Activated gamma-delta T cell treated with anti-CD3 and anti-CD28 coated beads, Interleukin-2, amount 50 U/mL, for 16 hours (primary cell): ENCODE data around the gene ATAD3C.
"Not testable (repeated sequence)": the region's sequence is repeated elsewhere in the genome, so short reads cannot be mapped to it uniquely, and the experiment has no call there.

Source experiments
- DNase-seq: peaks from one replicate; pipeline ENCODE4 v3.0.0-alpha.2; 2020; ENCODE audit warnings: low read depth

ATAD3C gene, protein sequence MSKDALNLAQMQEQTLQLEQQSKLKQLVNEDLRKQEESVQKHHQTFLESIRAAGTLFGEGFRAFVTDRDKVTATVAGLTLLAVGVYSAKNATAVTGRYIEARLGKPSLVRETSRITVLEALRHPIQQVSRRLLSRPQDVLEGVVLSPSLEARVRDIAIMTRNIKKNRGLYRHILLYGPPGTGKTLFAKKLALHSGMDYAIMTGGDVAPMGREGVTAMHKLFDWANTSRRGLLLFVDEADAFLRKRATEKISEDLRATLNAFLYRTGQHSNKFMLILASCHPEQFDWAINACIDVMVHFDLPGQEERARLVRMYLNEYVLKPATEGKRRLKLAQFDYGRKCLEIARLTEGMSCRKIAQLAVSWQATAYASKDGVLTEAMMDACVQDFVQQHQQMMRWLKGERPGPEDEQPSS

DNA sequence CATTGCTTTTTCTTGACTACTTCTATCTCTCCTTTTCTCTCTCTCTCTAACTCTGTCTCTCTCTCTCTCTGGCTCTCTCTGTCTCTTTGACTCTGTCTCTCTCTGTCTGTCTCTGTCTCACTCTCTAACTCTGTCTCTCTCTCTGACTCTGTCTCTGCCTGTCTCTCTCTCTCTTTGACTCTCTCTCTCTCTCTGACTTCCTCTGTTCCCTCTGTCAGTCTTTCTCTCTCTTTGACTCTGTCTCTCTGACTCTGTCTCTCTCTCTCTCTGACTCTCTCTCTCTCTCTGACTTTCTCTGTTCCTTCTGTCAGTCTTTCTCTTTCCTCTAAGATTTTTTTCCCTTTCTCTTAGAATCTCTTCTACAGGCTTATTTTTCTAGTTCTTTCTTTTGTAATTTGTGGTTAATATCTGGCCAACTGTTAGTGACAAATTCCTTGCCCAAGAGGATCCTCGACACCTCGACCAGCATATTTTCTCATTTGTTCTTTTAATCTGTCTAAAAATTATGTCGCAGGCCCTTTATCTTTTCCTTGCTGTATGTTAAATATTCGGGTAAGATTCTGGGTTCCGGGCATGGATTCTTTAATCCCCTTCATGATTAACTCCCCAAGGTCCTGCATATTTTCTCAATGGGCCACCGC is at the start of gene ATAD3C:
Gene ATAD3C (plus strand): TSS at position 591 of the 641 bp plus-strand sequence. CDS start 995 bp downstream, outside the sequence.
- no peak for DNase-seq

GRCh38 chr1:1399872-1400575 is 49.5 kb upstream of the ATAD3C start:
- no peak for DNase-seq

- DNase-seq: no peak
Observed at GRCh38 chr1:1400576-1401456, 48.7 kb upstream of the ATAD3C start.

DNA sequence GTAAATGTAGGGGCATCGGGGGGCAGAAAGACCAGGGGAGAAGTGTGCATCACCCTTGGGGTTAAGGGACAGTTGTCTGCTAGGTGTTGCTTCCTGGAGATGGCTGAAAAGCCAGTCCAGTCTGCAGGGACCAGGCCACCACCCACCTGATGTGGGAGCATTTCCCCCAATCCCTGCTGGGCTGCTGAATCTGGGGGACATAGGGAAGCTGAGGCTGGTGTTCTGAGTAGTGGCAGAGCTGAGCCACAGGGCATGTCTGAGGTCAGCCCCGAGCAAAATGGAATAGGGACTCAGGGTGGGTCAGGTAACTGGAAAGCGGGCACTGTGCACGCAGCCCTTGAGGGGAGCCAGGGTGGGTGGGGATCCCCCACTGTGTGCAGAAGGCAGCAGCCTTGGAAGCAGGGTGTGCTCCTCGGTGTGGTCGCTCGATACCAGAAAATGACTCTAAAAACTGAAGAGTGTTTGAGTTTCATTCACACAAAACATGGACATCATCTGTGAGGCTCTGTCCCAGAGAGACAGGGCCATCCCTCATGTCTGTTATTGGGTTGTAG is 48.0 kb upstream of the ATAD3C start:
- no peak for DNase-seq

- no peak for DNase-seq
Observed at GRCh38 chr1:1402072-1402900, 47.2 kb upstream of the ATAD3C start.

DNA sequence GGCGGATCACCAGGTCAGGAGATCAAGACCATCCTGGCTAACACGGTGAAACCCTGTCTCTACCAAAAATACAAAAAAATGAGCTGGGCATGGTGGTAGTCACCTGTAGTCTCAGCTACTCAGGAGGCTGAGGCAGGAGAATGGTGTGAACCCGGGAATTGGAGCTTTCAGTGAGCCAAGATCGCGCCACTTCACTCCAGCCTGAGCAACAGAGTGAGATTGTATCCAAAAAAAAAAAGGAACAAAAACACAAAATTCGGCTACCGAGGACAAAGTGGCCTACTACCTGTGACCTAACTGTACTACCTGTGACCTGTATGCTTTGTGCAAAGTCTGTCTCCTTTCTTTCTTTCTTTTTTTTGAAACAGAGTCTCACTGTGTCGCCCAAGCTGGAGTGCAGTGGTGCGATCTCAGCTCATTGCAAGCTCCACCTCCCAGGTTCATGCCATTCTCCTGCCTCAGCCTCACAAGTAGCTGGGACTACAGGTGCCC is 46.5 kb upstream of the ATAD3C start:
- not testable (repeated sequence) for DNase-seq

DNA sequence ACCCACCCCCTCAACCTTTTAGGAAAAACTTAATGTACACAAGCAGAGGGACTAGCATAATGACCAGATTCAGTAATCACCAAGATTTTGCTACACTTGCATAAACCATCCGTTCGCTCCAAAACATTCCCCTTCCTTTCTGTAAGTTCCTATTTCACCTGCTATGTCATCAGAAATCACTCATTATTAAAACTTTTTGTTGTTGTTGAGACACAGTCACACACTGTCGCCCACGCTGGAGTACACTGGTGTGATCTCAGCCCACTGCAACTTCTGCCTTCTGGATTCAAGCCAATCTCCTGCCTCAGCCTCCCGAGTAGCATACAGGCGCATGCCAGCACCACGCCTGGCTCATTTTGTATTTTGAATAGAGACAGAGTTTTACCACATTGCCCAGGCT is 45.8 kb upstream of the ATAD3C start:
- no peak for DNase-seq

GRCh38 chr1:1406101-1406820 is 43.2 kb upstream of the ATAD3C start:
- no peak for DNase-seq

GRCh38 chr1:1406821-1407635 is 42.5 kb upstream of the ATAD3C start, which contains the start of gene MRPL20:
Gene MRPL20, minus strand, starts transcription at chr1:1407293. Its CDS starts 76 bp downstream, at chr1:1407217.
- DNase-seq: peak; percentile 96

DNA sequence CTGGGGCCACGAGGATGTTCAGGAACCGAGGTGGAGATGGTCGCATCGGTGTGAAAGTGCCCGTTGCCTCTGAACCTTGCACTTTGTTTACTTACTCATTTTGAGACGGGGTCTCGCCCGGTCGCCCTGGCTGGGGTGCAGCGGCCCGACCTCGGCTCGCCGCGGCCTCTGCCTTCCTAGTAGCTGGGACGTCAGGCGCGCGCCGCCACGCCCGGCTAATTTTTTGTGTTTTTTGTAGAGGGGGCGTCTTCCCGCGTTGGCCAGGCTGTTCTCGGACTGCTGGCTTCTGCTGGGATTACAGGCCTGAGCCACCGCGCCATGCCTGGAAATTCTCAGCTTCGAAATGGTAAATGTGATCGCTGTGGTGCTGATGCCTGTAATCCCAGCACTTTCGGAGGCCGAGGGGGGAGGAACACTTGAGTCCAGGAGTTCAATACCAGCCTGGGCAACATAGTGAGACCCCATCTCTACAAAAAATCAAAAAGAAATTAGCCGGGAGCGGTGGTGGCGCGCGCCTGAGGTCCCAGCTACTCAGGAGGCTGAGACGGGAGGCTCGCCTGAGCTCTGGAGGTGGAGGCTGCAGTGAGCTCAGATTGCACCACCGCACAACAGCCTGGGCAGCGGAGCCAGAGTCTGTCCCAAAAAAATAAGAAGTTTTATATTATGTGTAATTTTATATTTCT is 41.7 kb upstream of the ATAD3C start:
- peak; percentile 6 for DNase-seq

DNA sequence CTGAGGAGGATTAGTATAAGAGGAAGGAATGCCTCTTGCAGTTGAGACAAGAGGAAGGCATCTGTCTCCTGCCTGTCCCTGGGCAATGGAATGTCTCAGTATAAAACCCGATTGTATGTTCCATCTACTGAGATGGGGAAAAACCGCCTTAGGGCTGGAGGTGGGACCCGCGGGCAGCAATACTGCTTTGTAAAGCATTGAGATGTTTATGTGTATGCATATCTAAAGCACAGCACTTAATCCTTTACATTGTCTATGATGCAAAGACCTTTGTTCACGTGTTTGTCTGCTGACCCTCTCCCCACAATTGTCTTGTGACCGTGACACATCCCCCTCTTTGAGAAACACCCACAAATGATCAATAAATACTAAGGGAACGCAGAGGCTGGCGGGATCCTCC is 39.3 kb upstream of the ATAD3C start:
- DNase-seq: not testable (repeated sequence)

DNA sequence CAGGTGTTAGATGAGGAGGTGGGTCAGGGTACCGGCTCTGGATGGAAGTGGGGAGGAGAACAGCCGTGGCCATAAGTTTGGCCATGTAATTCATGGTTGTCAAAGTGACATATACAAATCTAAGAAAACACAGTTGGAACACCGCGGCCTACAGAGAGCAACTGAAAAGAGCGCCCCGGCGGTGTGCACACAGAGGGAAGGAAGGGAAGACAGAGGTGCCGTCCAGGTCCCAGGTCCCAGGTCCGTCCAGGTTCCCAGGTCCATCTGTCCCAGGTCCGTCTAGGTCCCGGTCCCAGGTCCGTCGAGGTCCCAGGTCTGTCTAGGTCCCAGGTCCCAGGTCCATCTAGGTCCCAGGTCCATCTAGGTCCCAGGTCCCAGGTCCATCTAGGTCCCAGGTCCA is 37.9 kb upstream of the ATAD3C start:
- no peak for DNase-seq

DNA sequence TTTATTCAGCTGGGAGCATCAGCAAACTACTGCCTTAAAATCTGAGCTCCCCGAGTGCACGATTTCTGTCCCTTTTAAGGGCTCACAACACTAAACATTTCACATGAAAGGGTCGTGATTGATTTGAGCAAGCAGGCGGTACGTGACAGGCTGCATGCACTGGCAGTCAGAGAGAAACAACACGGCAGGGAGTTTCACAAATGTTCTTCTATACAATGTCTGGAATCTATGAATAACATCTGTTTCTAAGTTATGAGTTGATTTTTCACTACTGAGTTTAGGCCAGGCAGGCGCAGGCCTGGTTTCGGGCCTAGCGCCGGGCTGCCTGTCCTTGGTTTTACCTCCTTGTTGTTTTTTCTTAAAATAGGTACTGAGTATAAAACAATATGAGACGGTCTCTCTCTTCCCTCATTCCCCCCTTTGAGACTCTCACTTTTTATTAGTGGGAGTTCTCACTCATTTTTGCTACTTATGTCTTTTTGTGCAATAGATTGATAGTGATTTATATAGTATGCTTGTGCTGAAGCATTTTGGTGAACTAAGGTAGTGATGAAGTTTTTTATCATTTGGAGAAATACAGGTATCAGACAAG is 37.1 kb upstream of the ATAD3C start:
- not testable (repeated sequence) for DNase-seq

- no peak for DNase-seq
Observed at GRCh38 chr1:1415751-1416150, 33.7 kb upstream of the ATAD3C start.

GRCh38 chr1:1417396-1417795 is 32.1 kb upstream of the ATAD3C start:
- not testable (repeated sequence) for DNase-seq

DNA sequence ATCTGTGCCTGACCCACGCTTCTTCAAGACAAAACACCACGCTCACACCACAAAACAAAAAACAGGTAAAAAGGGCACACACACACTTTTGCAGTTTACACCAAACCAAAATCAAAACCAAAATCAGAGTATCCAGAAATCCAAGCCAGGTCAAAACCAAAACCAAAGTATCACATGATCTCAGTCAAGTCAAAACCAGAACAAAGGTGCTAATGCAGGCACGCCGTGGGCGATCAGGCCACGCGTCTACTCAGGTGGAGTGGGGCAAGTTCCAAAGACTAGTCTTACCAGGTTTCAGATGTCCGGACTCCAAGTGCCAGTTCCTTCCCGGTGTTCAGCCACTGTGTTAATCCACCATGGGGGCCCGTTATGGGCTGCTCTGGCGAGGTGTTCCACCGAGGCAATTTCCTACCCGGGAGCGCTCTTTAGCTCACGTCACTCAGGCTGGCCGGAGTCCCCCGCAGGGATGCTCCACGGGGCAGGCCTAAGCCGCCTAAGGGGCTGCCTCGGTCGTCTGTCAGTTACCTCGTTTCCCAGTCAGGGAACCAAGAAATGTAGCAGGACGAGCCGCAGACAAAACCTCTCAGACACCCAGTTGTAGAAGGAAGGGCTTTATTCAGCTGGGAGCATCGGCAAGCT is 31.5 kb upstream of the ATAD3C start:
- not testable (repeated sequence) for DNase-seq
